ENCODE data around the gene TTLL9. TPM values are rescaled to one million over a fixed set of nuclear protein-coding genes. Genes with fewer than 3 reads are reported as not detected.

The TTLL9 gene
- total RNA-seq, 6 experiments from 2014 or later, result not detected

- 21% methylated on average over 4 of the region's 4 CpGs for WGBS (ENCODE audit: insufficient coverage, low coverage, low lambda C conversion rate, missing lambda C conversion rate)
- no peaks in the 10 kb centered on the region for H3K36me3 ChIP-seq
- no peak for ATAC-seq
- H3K9me3 ChIP-seq, result no peaks in the 10 kb centered on the region
- TF ChIP-seq CTCF (IDR thresholded peaks at IDR 0.05) (no peak), POLR2A (IDR thresholded peaks at IDR 0.05) (no peak)
- no peak overlapping the region for H3K4me3 ChIP-seq
- H3K27me3 ChIP-seq, result no peaks in the 10 kb centered on the region
- DNase-seq, result no peak
- H3K4me1 ChIP-seq, result no peaks in the 10 kb centered on the region
- no peak overlapping the region for H3K27ac ChIP-seq
- intact Hi-C loops (cut with DNase I), result no loop called here
Observed at GRCh38 chr20:31972471-31973021, 102.1 kb downstream of the TTLL9 start.

- ATAC-seq (no peak), DNase-seq (no peak)
- no peak overlapping the region for H3K27ac ChIP-seq
- H3K4me3 ChIP-seq, result no peak overlapping the region
- H3K27me3 ChIP-seq, result no peaks in the 10 kb centered on the region
- no peaks in the 10 kb centered on the region for H3K4me1 ChIP-seq
- intact Hi-C loops (cut with DNase I), result no loop called here
- H3K9me3 ChIP-seq, result no peaks in the 10 kb centered on the region
- TF ChIP-seq POLR2A (IDR thresholded peaks at IDR 0.05) (no peak), CTCF (IDR thresholded peaks at IDR 0.05) (no peak)
- WGBS (ENCODE audit: insufficient coverage, low coverage, low lambda C conversion rate, missing lambda C conversion rate), result 56% methylated on average over 1 of the region's 2 CpGs
- no peaks in the 10 kb centered on the region for H3K36me3 ChIP-seq
Observed at GRCh38 chr20:31974296-31974695, 103.9 kb downstream of the TTLL9 start.

- intact Hi-C loops (cut with DNase I), result no loop called here
- H3K36me3 ChIP-seq, result no peaks in the 10 kb centered on the region
- H3K4me1 ChIP-seq, result no peaks in the 10 kb centered on the region
- no peak overlapping the region for H3K27ac ChIP-seq
- no peak for TF ChIP-seq POLR2A (IDR thresholded peaks at IDR 0.05)
- no peak for TF ChIP-seq CTCF (IDR thresholded peaks at IDR 0.05)
- 29% methylated on average over 9 of the region's 10 CpGs for WGBS (ENCODE audit: insufficient coverage, low coverage, low lambda C conversion rate, missing lambda C conversion rate)
- ATAC-seq (no peak), DNase-seq (no peak)
- no peaks in the 10 kb centered on the region for H3K9me3 ChIP-seq
- H3K4me3 ChIP-seq, result no peak overlapping the region
- no peaks in the 10 kb centered on the region for H3K27me3 ChIP-seq
Observed at GRCh38 chr20:31974951-31975487, 104.6 kb downstream of the TTLL9 start.

GRCh38 chr20:31975874-31976273, 105.4 kb downstream of the TTLL9 start:
- DNase-seq (no peak), ATAC-seq (no peak)
- Histone ChIP-seq H3K27ac (no peak overlapping the region), H3K4me3 (no peak overlapping the region), H3K36me3 (no peaks in the 10 kb centered on the region), H3K27me3 (no peaks in the 10 kb centered on the region), H3K4me1 (no peaks in the 10 kb centered on the region), H3K9me3 (no peaks in the 10 kb centered on the region)
- 58% methylated on average over 2 of the region's 2 CpGs for WGBS (ENCODE audit: insufficient coverage, low coverage, low lambda C conversion rate, missing lambda C conversion rate)
- intact Hi-C loops (cut with DNase I), result no loop called here
- TF ChIP-seq CTCF (IDR thresholded peaks at IDR 0.05) (no peak), POLR2A (IDR thresholded peaks at IDR 0.05) (no peak)

Data from right lobe of liver (tissue), 6 donors.